NCI-H146 (cell line): ENCODE data around the gene NBPF19.
"Not testable (repeated sequence)": the region's sequence is repeated elsewhere in the genome, so short reads cannot be mapped to it uniquely, and the experiment has no call there.

ENCODE experiments used
- DNase-seq: peaks from one replicate; lab custom pipeline; 2025; lab: John Stamatoyannopoulos, UW

NBPF19 gene

GRCh38 chr1:149474745-149475144 lies at the start of gene NBPF19:
Gene NBPF19 (plus strand): TSS chr1:149475045. CDS start chr1:149475933, 888 bp downstream.
- not testable (repeated sequence) for DNase-seq

- DNase-seq: not testable (repeated sequence)
These were observed 46.5 kb upstream of the NBPF19 start for GRCh38 chr1:149428317-149428716.

DNA sequence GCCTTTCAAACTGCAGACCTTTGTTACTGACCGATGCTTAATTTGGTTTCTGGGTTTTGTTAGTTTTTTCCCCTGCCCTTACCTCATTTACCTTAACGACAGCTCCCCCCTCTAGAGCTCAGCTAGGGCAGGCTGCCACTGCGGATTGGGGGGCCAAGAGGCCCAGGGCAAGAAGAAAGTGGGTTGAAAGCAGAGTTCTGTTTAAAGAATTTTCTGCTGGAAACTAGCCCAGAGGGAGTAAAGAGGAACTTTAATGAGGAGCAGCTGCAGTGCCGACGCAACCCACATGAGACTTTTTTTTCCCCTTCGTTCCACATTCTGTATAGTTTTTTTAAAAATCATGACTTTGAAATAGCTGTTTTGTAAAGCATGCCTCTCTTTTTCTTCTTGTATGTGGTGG lies 29.4 kb upstream of the NBPF19 start:
- not testable (repeated sequence) for DNase-seq

- DNase-seq: not testable (repeated sequence)
These were observed 22.6 kb upstream of the NBPF19 start for GRCh38 chr1:149452196-149452595.

GRCh38 chr1:149452652-149453051 lies 22.2 kb upstream of the NBPF19 start:
- DNase-seq: not testable (repeated sequence)

DNA sequence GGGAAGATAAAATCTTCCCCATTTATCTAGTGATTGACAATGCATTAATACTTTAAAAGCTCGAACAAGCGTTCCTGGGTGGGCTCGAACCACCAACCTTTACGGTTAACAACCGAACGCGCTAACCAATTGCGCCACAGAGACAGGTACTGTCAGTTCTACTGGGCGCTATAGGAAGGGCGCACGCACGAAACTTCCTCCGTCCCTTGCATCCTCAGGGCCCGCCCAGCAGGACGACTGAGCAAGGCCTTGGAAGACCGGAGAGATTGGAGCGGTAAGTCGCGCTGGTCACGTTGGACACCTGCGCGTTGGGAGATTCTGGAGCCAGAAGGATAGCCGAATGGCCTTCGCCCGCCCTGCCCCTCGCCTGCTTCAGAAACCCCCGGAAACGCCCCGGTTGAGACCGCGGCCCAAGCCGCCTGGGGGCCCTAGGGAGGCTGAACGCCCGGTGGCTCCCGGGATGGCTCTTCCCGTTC lies 83.5 kb downstream of the NBPF19 start:
- DNase-seq: not testable (repeated sequence)

DNA sequence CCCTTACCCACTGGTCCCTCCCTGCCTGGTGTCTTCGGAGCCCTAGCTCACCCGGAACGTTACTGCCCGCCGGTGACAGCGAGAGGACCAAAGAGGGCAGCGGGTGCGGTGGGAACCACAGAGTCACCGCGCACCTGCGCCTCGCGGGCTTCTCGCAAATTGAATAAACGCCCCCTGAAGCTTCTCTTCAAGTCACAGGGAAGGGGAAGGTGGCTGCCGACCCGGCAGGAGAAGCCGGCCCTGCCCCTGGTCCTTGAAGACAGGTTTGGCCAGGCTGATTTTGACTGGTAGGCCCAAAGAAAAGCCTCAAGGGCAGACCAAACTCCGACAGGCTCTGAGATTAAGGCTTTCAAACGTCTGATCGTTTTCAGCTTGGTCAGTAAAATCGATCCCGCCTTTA lies 87.0 kb downstream of the NBPF19 start:
- not testable (repeated sequence) for DNase-seq

- DNase-seq: not testable (repeated sequence)
These were observed 90.6 kb downstream of the NBPF19 start for GRCh38 chr1:149565485-149565884.

DNA sequence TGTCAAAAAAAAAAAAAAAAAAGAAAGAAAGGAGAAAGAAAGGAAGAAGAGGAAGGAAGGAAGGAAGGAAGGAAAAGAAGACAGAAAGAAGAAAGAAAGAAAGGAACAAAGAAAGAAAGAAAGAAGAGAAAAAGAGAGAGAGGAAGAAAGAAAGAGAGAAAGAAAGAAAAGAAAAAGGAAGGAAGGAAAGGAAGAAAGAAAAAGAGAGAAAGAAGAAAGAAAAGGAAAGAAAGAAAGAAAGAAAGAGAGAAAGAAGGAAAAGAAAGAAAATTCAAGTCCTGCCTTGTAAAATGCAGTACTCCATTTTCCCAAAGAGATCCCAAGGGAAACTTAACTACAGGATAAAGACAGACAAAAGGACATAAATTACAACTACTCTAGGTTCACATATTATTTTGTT lies 97.9 kb downstream of the NBPF19 start:
- not testable (repeated sequence) for DNase-seq

- not testable (repeated sequence) for DNase-seq
These were observed 110.7 kb downstream of the NBPF19 start for GRCh38 chr1:149585592-149585991.
